Upper lobe of left lung (tissue), 4 donors: ENCODE data around the gene PTH2R.
"Not testable (repeated sequence)": the region's sequence is repeated elsewhere in the genome, so short reads cannot be mapped to it uniquely, and the experiment has no call there.

Experiments
- POLR2A ChIP-seq, 4 donors: fragments of 450-650 bp; IDR thresholded peaks; one replicate each; pipeline ENCODE4 v1.5.1; 2016 to 2017; ENCODE audit warnings: antibody characterized with exemption in 4 of 4, mild to moderate bottlenecking in 2 of 4
- POLR2AphosphoS5 ChIP-seq, 2 donors: sonication (generic); formaldehyde crosslinking; IDR thresholded peaks; one replicate each; pipeline ENCODE4 v1.5.1; 2017; ENCODE audit warnings: antibody characterized with exemption in 2 of 2
- TF ChIP-seq, protein P1 (sequence below), 6 experiments: fragments of 450-650 bp in 4 of 6; fragments of 200-600 bp in 2 of 6; sonication (generic) in 2 of 6; IDR thresholded peaks; one replicate each; pipeline ENCODE4 v1.5.1; 2016 to 2019; ENCODE audit warnings: antibody characterized with exemption in 6 of 6

DNA sequence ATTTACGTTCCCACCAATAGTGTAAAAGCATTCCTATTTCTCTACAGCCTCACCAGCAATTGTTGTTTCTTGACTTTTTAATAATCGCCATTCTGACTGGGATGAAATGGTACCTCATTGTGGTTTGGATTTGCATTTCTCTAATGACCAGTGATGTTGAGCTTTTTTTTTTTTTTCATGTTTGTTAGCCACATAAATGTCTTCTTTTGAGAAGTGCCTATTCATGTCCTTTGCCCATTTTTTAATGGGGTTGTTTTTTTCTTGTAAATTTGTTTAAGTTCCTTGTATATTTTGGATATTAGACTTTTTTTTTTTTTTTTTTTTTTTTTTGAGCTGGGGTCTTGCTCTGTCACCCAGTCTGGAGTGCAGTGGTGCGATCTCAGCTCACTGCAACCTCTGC lies 98.8 kb downstream of the PTH2R start:
- TF ChIP-seq POLR2AphosphoS5, POLR2A (IDR thresholded peaks at IDR 0.05): not testable (repeated sequence)
- TF ChIP-seq, protein P1, sequence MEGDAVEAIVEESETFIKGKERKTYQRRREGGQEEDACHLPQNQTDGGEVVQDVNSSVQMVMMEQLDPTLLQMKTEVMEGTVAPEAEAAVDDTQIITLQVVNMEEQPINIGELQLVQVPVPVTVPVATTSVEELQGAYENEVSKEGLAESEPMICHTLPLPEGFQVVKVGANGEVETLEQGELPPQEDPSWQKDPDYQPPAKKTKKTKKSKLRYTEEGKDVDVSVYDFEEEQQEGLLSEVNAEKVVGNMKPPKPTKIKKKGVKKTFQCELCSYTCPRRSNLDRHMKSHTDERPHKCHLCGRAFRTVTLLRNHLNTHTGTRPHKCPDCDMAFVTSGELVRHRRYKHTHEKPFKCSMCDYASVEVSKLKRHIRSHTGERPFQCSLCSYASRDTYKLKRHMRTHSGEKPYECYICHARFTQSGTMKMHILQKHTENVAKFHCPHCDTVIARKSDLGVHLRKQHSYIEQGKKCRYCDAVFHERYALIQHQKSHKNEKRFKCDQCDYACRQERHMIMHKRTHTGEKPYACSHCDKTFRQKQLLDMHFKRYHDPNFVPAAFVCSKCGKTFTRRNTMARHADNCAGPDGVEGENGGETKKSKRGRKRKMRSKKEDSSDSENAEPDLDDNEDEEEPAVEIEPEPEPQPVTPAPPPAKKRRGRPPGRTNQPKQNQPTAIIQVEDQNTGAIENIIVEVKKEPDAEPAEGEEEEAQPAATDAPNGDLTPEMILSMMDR (IDR thresholded peaks at IDR 0.05), result not testable (repeated sequence)
